Amniotic epithelial cell (primary cell): ENCODE results near the gene NUAK1.
"Not testable (repeated sequence)": the region's sequence is repeated elsewhere in the genome, so short reads cannot be mapped to it uniquely, and the experiment has no call there.

Experiments
- DNase-seq: peaks from one replicate; pipeline ENCODE4 v3.0.0-alpha.2; 2010; ENCODE audit warnings: low read depth

The NUAK1 gene

GRCh38 chr12:106033161-106033675 is 105.5 kb downstream of the NUAK1 start:
- no peak for DNase-seq

- peak; percentile 78 for DNase-seq
Measured at GRCh38 chr12:106032623-106032925, 106.2 kb downstream of the NUAK1 start.

GRCh38 chr12:106031761-106032622 is 106.8 kb downstream of the NUAK1 start:
- peak; percentile 36 for DNase-seq

GRCh38 chr12:106030210-106031071 is 108.3 kb downstream of the NUAK1 start:
- DNase-seq = peak; percentile 98

GRCh38 chr12:106029532-106029931 is 109.2 kb downstream of the NUAK1 start:
- no peak for DNase-seq

- DNase-seq = no peak
Measured at GRCh38 chr12:106027911-106028310, 110.8 kb downstream of the NUAK1 start.

- no peak for DNase-seq
Measured at GRCh38 chr12:106027286-106027685, 111.5 kb downstream of the NUAK1 start.

- DNase-seq = no peak
Measured at GRCh38 chr12:106025129-106025528, 113.6 kb downstream of the NUAK1 start.

- no peak for DNase-seq
Measured at GRCh38 chr12:106023039-106023438, 115.7 kb downstream of the NUAK1 start.

GRCh38 chr12:106022568-106023012 is 116.2 kb downstream of the NUAK1 start:
- DNase-seq = no peak

- peak; percentile 32 for DNase-seq
Measured at GRCh38 chr12:106021516-106021915, 117.2 kb downstream of the NUAK1 start.

- DNase-seq = no peak
Measured at GRCh38 chr12:106020736-106021135, 118.0 kb downstream of the NUAK1 start.

GRCh38 chr12:106019144-106019543 is 119.6 kb downstream of the NUAK1 start:
- DNase-seq = no peak

GRCh38 chr12:106018286-106018685 is 120.5 kb downstream of the NUAK1 start:
- no peak for DNase-seq

- not testable (repeated sequence) for DNase-seq
Measured at GRCh38 chr12:106016601-106017278, 122.0 kb downstream of the NUAK1 start.

GRCh38 chr12:106015646-106016045 is 123.1 kb downstream of the NUAK1 start:
- no peak for DNase-seq

- DNase-seq = no peak
Measured at GRCh38 chr12:106013941-106014340, 124.8 kb downstream of the NUAK1 start.
